ENCODE results near the gene PSME3.

Gene PSME3

DNA sequence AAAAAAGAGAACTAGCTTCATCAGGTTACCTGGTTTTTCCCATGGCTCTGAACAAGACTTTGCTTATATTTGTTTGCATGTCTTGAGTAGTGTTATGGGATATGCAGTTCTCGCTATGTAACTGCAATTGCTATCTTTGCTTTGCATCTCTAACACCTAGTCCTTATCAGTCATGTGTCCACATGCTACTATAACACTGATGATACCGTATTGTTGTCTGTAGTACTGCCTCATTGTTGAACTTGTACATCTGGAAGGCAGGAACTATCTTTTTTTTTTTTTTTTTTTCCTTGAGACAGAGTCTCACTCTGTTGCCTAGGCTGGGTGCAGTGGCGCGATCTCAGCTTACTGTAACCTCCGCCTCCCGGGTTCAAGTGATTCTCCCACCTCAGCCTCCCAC, 2.5 kb downstream of the PSME3 start:
- no peaks in the 10 kb centered on the region for H3K27me3 ChIP-seq (replicated peaks; ENCODE audit: control insufficient read depth, insufficient read depth, low read length, poor library complexity, severe bottlenecking)
- no peak overlapping the region for H3K27ac ChIP-seq (ENCODE audit: insufficient read depth, low read length, poor library complexity, severe bottlenecking)
- H3K4me3 ChIP-seq (ENCODE audit: insufficient read depth, low read depth, low read length, poor library complexity, severe bottlenecking), result no peak overlapping the region
- H3K4me1 ChIP-seq (ENCODE audit: control insufficient read depth, insufficient read depth, low read length, poor library complexity, severe bottlenecking), result peaks cover 4% of the 10 kb centered on the region
- DNase-seq, result no peak
- peaks cover 28% of the 10 kb centered on the region for H3K36me3 ChIP-seq (ENCODE audit: control insufficient read depth, insufficient read depth, low read length)
- H3K9me3 ChIP-seq (ENCODE audit: control insufficient read depth, low read length), result no peaks in the 10 kb centered on the region

- Histone ChIP-seq H3K9me3 (ENCODE audit: control insufficient read depth, low read length) (no peaks in the 10 kb centered on the region), H3K36me3 (ENCODE audit: control insufficient read depth, insufficient read depth, low read length) (peaks cover 73% of the 10 kb centered on the region), H3K4me1 (ENCODE audit: control insufficient read depth, insufficient read depth, low read length, poor library complexity, severe bottlenecking) (no peaks in the 10 kb centered on the region), H3K4me3 (ENCODE audit: insufficient read depth, low read depth, low read length, poor library complexity, severe bottlenecking) (no peak overlapping the region), H3K27ac (ENCODE audit: insufficient read depth, low read length, poor library complexity, severe bottlenecking) (no peak overlapping the region), H3K27me3 (replicated peaks; ENCODE audit: control insufficient read depth, insufficient read depth, low read length, poor library complexity, severe bottlenecking) (no peaks in the 10 kb centered on the region)
- no peak for DNase-seq
These were observed 8.9 kb downstream of the PSME3 start for GRCh38 chr17:42841975-42842685.

GRCh38 chr17:42843358-42843934, 10.2 kb downstream of the PSME3 start:
- peaks cover 61% of the 10 kb centered on the region for H3K36me3 ChIP-seq (ENCODE audit: control insufficient read depth, insufficient read depth, low read length)
- no peaks in the 10 kb centered on the region for H3K27me3 ChIP-seq (replicated peaks; ENCODE audit: control insufficient read depth, insufficient read depth, low read length, poor library complexity, severe bottlenecking)
- no peak overlapping the region for H3K27ac ChIP-seq (ENCODE audit: insufficient read depth, low read length, poor library complexity, severe bottlenecking)
- no peaks in the 10 kb centered on the region for H3K9me3 ChIP-seq (ENCODE audit: control insufficient read depth, low read length)
- H3K4me3 ChIP-seq (ENCODE audit: insufficient read depth, low read depth, low read length, poor library complexity, severe bottlenecking), result no peak overlapping the region
- no peak for DNase-seq
- no peaks in the 10 kb centered on the region for H3K4me1 ChIP-seq (ENCODE audit: control insufficient read depth, insufficient read depth, low read length, poor library complexity, severe bottlenecking)

DNA sequence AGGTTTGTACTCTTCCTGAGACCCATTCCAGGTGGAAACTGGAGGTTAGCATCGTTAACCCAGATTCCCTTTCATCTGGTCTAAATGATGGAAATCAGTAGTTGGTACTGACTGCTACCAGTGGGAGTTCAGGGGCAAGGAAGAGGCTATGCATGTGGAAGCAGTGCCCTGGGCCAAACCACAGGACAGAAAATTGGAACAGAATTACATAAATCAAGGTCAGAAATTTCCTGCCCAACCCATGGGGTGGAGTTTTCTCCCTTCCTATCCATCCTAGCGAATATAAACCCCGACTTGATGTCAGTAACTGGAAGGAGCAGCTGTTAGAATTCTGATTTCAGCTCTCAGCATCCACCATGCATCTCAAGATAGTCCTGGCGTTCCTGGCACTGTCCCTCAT, 11.1 kb downstream of the PSME3 start, which contains the start of gene AOC2:
TSS of gene AOC2 (plus strand) at position 310 of the 400 bp plus-strand sequence. CDS start at position 357, 47 bp downstream.
- H3K4me1 ChIP-seq (ENCODE audit: control insufficient read depth, insufficient read depth, low read length, poor library complexity, severe bottlenecking), result no peaks in the 10 kb centered on the region
- no peak for DNase-seq
- H3K27ac ChIP-seq (ENCODE audit: insufficient read depth, low read length, poor library complexity, severe bottlenecking), result no peak within 1 kb of the TSS
- peaks cover 52% of the 10 kb centered on the region for H3K36me3 ChIP-seq (ENCODE audit: control insufficient read depth, insufficient read depth, low read length)
- H3K4me3 ChIP-seq (ENCODE audit: insufficient read depth, low read depth, low read length, poor library complexity, severe bottlenecking), result no peak within 1 kb of the TSS
- no peaks in the 10 kb centered on the region for H3K27me3 ChIP-seq (replicated peaks; ENCODE audit: control insufficient read depth, insufficient read depth, low read length, poor library complexity, severe bottlenecking)
- H3K9me3 ChIP-seq (ENCODE audit: control insufficient read depth, low read length), result no peaks in the 10 kb centered on the region

GRCh38 chr17:42844761-42845555, 11.8 kb downstream of the PSME3 start:
- Histone ChIP-seq H3K27ac (ENCODE audit: insufficient read depth, low read length, poor library complexity, severe bottlenecking) (no peak overlapping the region), H3K4me3 (ENCODE audit: insufficient read depth, low read depth, low read length, poor library complexity, severe bottlenecking) (no peak overlapping the region), H3K4me1 (ENCODE audit: control insufficient read depth, insufficient read depth, low read length, poor library complexity, severe bottlenecking) (no peaks in the 10 kb centered on the region), H3K36me3 (ENCODE audit: control insufficient read depth, insufficient read depth, low read length) (peaks cover 49% of the 10 kb centered on the region), H3K27me3 (replicated peaks; ENCODE audit: control insufficient read depth, insufficient read depth, low read length, poor library complexity, severe bottlenecking) (no peaks in the 10 kb centered on the region), H3K9me3 (ENCODE audit: control insufficient read depth, low read length) (no peaks in the 10 kb centered on the region)
- no peak for DNase-seq

- Histone ChIP-seq H3K36me3 (ENCODE audit: control insufficient read depth, insufficient read depth, low read length) (peaks cover 47% of the 10 kb centered on the region), H3K9me3 (ENCODE audit: control insufficient read depth, low read length) (no peaks in the 10 kb centered on the region), H3K27ac (ENCODE audit: insufficient read depth, low read length, poor library complexity, severe bottlenecking) (no peak overlapping the region), H3K4me1 (ENCODE audit: control insufficient read depth, insufficient read depth, low read length, poor library complexity, severe bottlenecking) (no peaks in the 10 kb centered on the region), H3K27me3 (replicated peaks; ENCODE audit: control insufficient read depth, insufficient read depth, low read length, poor library complexity, severe bottlenecking) (no peaks in the 10 kb centered on the region), H3K4me3 (ENCODE audit: insufficient read depth, low read depth, low read length, poor library complexity, severe bottlenecking) (no peak overlapping the region)
- DNase-seq, result no peak
These were observed 12.3 kb downstream of the PSME3 start for GRCh38 chr17:42845556-42845917.

- peaks cover 45% of the 10 kb centered on the region for H3K36me3 ChIP-seq (ENCODE audit: control insufficient read depth, insufficient read depth, low read length)
- H3K4me3 ChIP-seq (ENCODE audit: insufficient read depth, low read depth, low read length, poor library complexity, severe bottlenecking), result no peak overlapping the region
- H3K27me3 ChIP-seq (replicated peaks; ENCODE audit: control insufficient read depth, insufficient read depth, low read length, poor library complexity, severe bottlenecking), result no peaks in the 10 kb centered on the region
- H3K9me3 ChIP-seq (ENCODE audit: control insufficient read depth, low read length), result no peaks in the 10 kb centered on the region
- DNase-seq, result no peak
- H3K27ac ChIP-seq (ENCODE audit: insufficient read depth, low read length, poor library complexity, severe bottlenecking), result no peak overlapping the region
- no peaks in the 10 kb centered on the region for H3K4me1 ChIP-seq (ENCODE audit: control insufficient read depth, insufficient read depth, low read length, poor library complexity, severe bottlenecking)
These were observed 12.9 kb downstream of the PSME3 start for GRCh38 chr17:42845918-42846593.

GRCh38 chr17:42846594-42847280, 13.5 kb downstream of the PSME3 start:
- no peak overlapping the region for H3K4me3 ChIP-seq (ENCODE audit: insufficient read depth, low read depth, low read length, poor library complexity, severe bottlenecking)

DNA sequence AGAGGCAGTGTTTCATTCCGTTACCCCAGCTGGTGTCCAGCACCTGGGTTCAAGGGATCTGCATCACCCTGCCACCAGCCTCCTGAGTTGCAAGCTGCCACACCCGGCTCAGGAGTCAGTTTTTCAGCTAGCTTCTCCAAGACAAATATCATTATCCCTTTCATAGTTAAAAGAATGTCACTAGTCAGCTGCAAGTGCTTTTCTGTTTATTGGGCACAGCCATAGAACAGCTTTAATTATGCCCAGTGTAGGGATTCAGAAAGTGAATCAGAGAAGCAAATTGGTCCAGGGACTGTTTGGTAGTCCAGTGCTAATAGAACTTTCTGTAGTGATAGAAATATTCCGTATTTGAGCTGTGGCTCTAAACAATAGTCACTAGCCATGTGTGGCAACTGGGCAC, 14.9 kb downstream of the PSME3 start:
- Histone ChIP-seq H3K9me3 (ENCODE audit: control insufficient read depth, low read length) (no peaks in the 10 kb centered on the region), H3K36me3 (ENCODE audit: control insufficient read depth, insufficient read depth, low read length) (peaks cover 25% of the 10 kb centered on the region), H3K4me1 (ENCODE audit: control insufficient read depth, insufficient read depth, low read length, poor library complexity, severe bottlenecking) (no peaks in the 10 kb centered on the region), H3K27ac (ENCODE audit: insufficient read depth, low read length, poor library complexity, severe bottlenecking) (no peak overlapping the region), H3K4me3 (ENCODE audit: insufficient read depth, low read depth, low read length, poor library complexity, severe bottlenecking) (no peak overlapping the region), H3K27me3 (replicated peaks; ENCODE audit: control insufficient read depth, insufficient read depth, low read length, poor library complexity, severe bottlenecking) (no peaks in the 10 kb centered on the region)
- no peak for DNase-seq

More at GRCh38 chr17:42846594-42847280, 13.5 kb downstream of the PSME3 start:
- Histone ChIP-seq H3K27ac (ENCODE audit: insufficient read depth, low read length, poor library complexity, severe bottlenecking) (no peak overlapping the region), H3K27me3 (replicated peaks; ENCODE audit: control insufficient read depth, insufficient read depth, low read length, poor library complexity, severe bottlenecking) (no peaks in the 10 kb centered on the region), H3K9me3 (ENCODE audit: control insufficient read depth, low read length) (no peaks in the 10 kb centered on the region), H3K4me1 (ENCODE audit: control insufficient read depth, insufficient read depth, low read length, poor library complexity, severe bottlenecking) (no peaks in the 10 kb centered on the region), H3K36me3 (ENCODE audit: control insufficient read depth, insufficient read depth, low read length) (peaks cover 38% of the 10 kb centered on the region)
- no peak for DNase-seq
